Hematopoietic multipotent progenitor cell treated with erythropoietin and hydrocortisone succinate and interleukin-3 and kit ligand, for 8 days (in vitro differentiated cells): ENCODE results near the gene KIF21A.

Source experiments
- DNase-seq: peaks from one replicate; pipeline ENCODE4 v3.0.0-alpha.2; 2015

KIF21A gene

DNA sequence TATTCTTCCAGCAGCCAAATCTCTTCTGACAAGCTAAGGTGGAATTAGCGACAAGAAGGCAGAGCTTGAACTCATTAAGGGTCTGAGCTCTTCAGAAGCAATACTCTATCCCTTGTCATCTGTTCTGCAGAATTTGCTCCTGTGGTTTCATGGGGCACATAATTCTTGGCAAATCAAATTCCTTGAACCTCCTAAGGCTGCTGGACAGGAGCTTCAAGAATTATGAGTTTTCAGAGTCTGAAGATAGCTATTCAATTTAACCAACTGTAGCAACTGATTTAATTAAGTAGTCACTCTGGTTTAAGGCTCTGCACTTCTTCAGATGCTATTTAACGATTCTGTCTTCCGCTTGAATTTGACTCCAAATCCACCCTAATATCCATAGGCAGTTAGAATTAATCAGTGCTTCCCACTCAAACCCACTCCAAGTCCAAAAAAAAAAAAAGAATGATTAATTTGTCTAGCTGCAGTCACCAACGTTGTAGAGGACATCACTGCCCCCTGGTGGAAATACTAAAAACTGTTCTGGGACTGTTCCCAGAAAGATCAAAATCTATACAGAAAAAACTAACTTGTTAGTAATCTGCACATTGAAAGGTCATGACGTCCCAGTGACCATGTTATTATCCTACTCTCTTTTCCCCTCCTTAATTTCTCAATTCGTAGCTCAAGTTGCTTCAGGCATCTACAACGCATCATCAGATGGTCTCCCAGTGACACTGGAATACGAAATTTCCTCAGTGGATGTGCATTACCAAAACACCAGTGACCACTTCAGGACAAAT, 169.9 kb downstream of the KIF21A start:
- peak; percentile 53 for DNase-seq

- DNase-seq: no peak
These were observed 173.4 kb downstream of the KIF21A start for GRCh38 chr12:39269492-39269891.

GRCh38 chr12:39267886-39268285, 175.0 kb downstream of the KIF21A start:
- no peak for DNase-seq

DNA sequence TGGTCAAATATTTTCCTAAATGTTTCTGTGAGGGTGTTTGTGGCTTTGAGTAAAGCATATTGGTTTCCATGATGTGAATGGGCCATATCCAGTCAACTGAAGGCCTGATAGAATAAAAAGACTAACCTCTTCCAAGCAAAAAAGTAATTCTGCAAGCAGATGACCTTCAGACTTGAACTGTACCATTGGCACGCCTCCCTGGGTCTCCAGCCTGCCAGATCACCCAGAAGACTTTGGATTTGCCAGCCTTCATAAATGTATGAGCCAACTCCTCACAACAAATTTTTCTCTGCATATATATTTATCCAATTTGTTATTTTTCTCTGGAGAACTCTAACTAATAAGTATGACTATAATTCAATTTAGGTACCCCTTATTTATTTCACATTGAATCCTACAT, 190.3 kb downstream of the KIF21A start:
- DNase-seq: no peak
